ENCODE measurements around the gene ASPA. TPM values are rescaled to one million over a fixed set of nuclear protein-coding genes. Genes with fewer than 3 reads are reported as not detected.

Gene ASPA
- total and polyA plus RNA-seq, 2 of the 13 experiments (the other 11 are each of a cell fraction or from before 2014, with no cell fraction given): not detected

DNA sequence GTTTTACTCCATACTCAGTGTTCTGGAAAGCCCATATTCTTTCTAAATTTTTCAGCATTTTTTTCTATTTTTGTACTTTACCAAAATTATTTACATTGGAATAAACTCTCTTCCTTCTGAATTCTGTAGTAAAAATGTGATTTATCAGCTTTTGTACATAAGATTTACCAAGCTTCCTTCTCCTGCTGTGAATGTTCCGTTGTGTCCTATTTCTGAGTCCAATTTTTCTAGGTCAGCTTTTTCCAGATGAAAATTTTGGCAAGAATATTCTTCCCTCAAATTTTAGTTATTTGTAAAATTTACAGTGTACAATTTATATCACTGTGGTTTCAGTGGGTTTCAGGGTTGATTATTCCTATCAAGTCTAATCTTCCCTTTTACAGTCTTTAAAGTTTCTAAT lies 27.5 kb downstream of the ASPA start:
- H2AFZ ChIP-seq (ENCODE audit: low read length): no peak overlapping the region
- no peaks in the 10 kb centered on the region for H4K20me1 ChIP-seq (ENCODE audit: insufficient read depth, low read length)
- ChIA-PET POLR2A (no interaction called here), CTCF (ENCODE audit: low intra/inter-chr PET ratio, low total read pairs) (no interaction called here)
- H3K79me2 ChIP-seq (ENCODE audit: insufficient read depth, low read length): no peaks in the 10 kb centered on the region
- H3K4me1 ChIP-seq (ENCODE audit: insufficient read depth, low read length): no peaks in the 10 kb centered on the region
- no peak overlapping the region for H3K4me2 ChIP-seq (ENCODE audit: low read depth, low read length)
- no peaks in the 10 kb centered on the region for H3K36me3 ChIP-seq (replicated peaks in 1 of 2; ENCODE audit: control insufficient read depth in 1 of 2, insufficient read depth in 2 of 2, low read length in 2 of 2)
- H3K27ac ChIP-seq (ENCODE audit: extremely low read length, insufficient read depth, low read length): no peak overlapping the region
- no peak for TF ChIP-seq CENPT (CRISPR knock-in tag; IDR thresholded peaks at IDR 0.05; ENCODE audit: low read depth)
- TF ChIP-seq HDAC1 (CRISPR knock-in tag; IDR thresholded peaks at IDR 0.05): no peak
- TF ChIP-seq PTBP1 (IDR thresholded peaks at IDR 0.05; ENCODE audit: low read depth, low read length, poor library complexity, severe bottlenecking): no peak
- no peak for TF ChIP-seq CCAR2 (optimal IDR thresholded peaks at IDR 0.05; ENCODE audit: low read depth, low read length)
- TF ChIP-seq EP300 (IDR thresholded peaks at IDR 0.05; ENCODE audit: low read depth in 2 of 2, low read length in 2 of 2): no peak
- TF ChIP-seq EP300 (CRISPR knock-in tag; IDR thresholded peaks at IDR 0.05; ENCODE audit: borderline replicate concordance): no peak
- no peaks in the 10 kb centered on the region for H3K9me3 ChIP-seq (ENCODE audit: low read length)
- no peak overlapping the region for H3K4me3 ChIP-seq (replicated peaks in 1 of 3; ENCODE audit: insufficient read depth in 1 of 3, low read depth in 2 of 3, low read length in 3 of 3)
- FAIRE-seq (no peak), DNase-seq (ENCODE audit: low spot score) (no peak), ATAC-seq (no peak)
- in situ Hi-C loops (cut with HindIII; ENCODE audit: extremely low pct_ligation_motif_present, low pct_unique_long_range_greater_than_20kb): no loop called here
- H3K9ac ChIP-seq (ENCODE audit: insufficient read depth, low read depth, low read length): no peak overlapping the region
- WGBS (ENCODE audit: low lambda C conversion rate): 2% methylated on average over 1 of the region's 1 CpG
- intact Hi-C loops (cut with micrococcal nuclease; ENCODE audit: unreplicated experiment): no loop called here
- H3K27me3 ChIP-seq (ENCODE audit: control insufficient read depth in 1 of 2, insufficient read depth in 2 of 2, low read length in 2 of 2): no peaks in the 10 kb centered on the region
- BruUV-seq (replicated peaks): no TSS peak

DNA sequence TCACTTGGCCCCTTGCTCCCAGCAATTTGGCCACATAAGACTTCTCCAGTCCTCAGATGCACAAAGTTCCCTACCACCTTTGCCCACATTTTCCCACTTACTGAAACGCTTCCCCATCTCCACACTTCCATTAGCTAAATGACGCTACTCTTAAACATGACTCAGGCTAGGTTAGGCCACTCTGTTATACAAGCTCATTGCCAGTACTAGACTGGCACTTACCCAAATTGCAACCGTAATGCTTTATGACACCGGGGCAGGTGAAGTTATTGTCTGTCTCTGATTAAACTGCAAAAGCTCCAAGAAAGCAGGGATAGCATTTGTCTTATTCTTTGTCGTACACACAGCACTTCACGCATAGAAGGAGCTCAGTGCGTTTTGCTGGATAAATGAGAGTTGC lies 29.2 kb downstream of the ASPA start:
- H3K4me2 ChIP-seq (ENCODE audit: low read depth, low read length): no peak overlapping the region
- in situ Hi-C loops (cut with HindIII; ENCODE audit: extremely low pct_ligation_motif_present, low pct_unique_long_range_greater_than_20kb): no loop called here
- intact Hi-C loops (cut with micrococcal nuclease; ENCODE audit: unreplicated experiment): no loop called here
- no peak for TF ChIP-seq SNAPC2 (CRISPR knock-in tag; IDR thresholded peaks at IDR 0.05)
- TF ChIP-seq ZNF816 (CRISPR knock-in tag; IDR thresholded peaks at IDR 0.05; ENCODE audit: borderline replicate concordance): no peak
- TF ChIP-seq ZNF276 (CRISPR knock-in tag; IDR thresholded peaks at IDR 0.05; ENCODE audit: low read depth): no peak
- TF ChIP-seq SMAD9 (CRISPR knock-in tag; IDR thresholded peaks at IDR 0.05): no peak
- TF ChIP-seq GABPA (IDR thresholded peaks at IDR 0.05; ENCODE audit: low read depth, low read length): no peak
- no peak for TF ChIP-seq GABPA (CRISPR knock-in tag; IDR thresholded peaks at IDR 0.05; ENCODE audit: low read depth)
- TF ChIP-seq ZFX (CRISPR knock-in tag; IDR thresholded peaks at IDR 0.05; ENCODE audit: low read depth): no peak
- no peak for TF ChIP-seq NCOR1 (IDR thresholded peaks at IDR 0.05; ENCODE audit: borderline replicate concordance, low read length)
- no peak overlapping the region for H3K9ac ChIP-seq (ENCODE audit: insufficient read depth, low read depth, low read length)
- H3K27ac ChIP-seq (ENCODE audit: extremely low read length, insufficient read depth, low read length): no peak overlapping the region
- H3K9me3 ChIP-seq (ENCODE audit: low read length): no peaks in the 10 kb centered on the region
- ATAC-seq (no peak), FAIRE-seq (no peak), DNase-seq (ENCODE audit: low spot score) (no peak)
- no peak overlapping the region for H2AFZ ChIP-seq (ENCODE audit: low read length)
- no peaks in the 10 kb centered on the region for H3K36me3 ChIP-seq (replicated peaks in 1 of 2; ENCODE audit: control insufficient read depth in 1 of 2, insufficient read depth in 2 of 2, low read length in 2 of 2)
- no peaks in the 10 kb centered on the region for H4K20me1 ChIP-seq (ENCODE audit: insufficient read depth, low read length)
- H3K27me3 ChIP-seq (ENCODE audit: control insufficient read depth in 1 of 2, insufficient read depth in 2 of 2, low read length in 2 of 2): no peaks in the 10 kb centered on the region
- H3K4me1 ChIP-seq (ENCODE audit: insufficient read depth, low read length): no peaks in the 10 kb centered on the region
- no peak overlapping the region for H3K4me3 ChIP-seq (replicated peaks in 1 of 3; ENCODE audit: insufficient read depth in 1 of 3, low read depth in 2 of 3, low read length in 3 of 3)
- H3K79me2 ChIP-seq (ENCODE audit: insufficient read depth, low read length): no peaks in the 10 kb centered on the region
- 88% methylated on average over 7 of the region's 7 CpGs for WGBS (ENCODE audit: low lambda C conversion rate)
- ChIA-PET POLR2A (no interaction called here), CTCF (ENCODE audit: low intra/inter-chr PET ratio, low total read pairs) (no interaction called here)
- BruUV-seq (replicated peaks): no TSS peak
